Measurements from ENCODE around the gene ASB15.

ASB15 gene

DNA sequence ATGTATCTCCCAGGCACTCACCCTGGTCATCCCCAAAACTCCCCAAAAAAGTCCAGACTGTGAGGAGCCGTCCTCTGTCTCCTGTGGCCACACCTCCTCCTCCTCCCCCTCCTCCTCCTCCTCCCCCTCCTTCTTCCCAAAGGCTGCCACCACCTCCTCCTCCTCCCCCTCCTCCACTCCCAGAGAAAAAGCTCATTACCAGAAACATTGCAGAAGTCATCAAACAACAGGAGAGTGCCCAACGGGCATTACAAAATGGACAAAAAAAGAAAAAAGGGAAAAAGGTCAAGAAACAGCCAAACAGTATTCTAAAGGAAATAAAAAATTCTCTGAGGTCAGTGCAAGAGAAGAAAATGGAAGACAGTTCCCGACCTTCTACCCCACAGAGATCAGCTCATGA, 61.1 kb downstream of the ASB15 start:
- Histone ChIP-seq H3K36me3 (ENCODE audit: insufficient read depth, low read length) (no peaks in the 10 kb centered on the region), H3K79me2 (ENCODE audit: control insufficient read depth, insufficient read depth, low read length, unreplicated experiment) (no peaks in the 10 kb centered on the region), H3K27ac (ENCODE audit: low read depth, low read length) (no peak overlapping the region), H2AFZ (ENCODE audit: low read length, unreplicated experiment) (no peak overlapping the region), H3K27me3 (ENCODE audit: insufficient read depth, low read length) (peaks cover 9% of the 10 kb centered on the region; the same call in 1 of the 2 replicates), H3K4me1 (ENCODE audit: control insufficient read depth, insufficient read depth, low read length, unreplicated experiment) (no peaks in the 10 kb centered on the region), H3K4me3 (ENCODE audit: low read depth, low read length) (no peak overlapping the region)

DNA sequence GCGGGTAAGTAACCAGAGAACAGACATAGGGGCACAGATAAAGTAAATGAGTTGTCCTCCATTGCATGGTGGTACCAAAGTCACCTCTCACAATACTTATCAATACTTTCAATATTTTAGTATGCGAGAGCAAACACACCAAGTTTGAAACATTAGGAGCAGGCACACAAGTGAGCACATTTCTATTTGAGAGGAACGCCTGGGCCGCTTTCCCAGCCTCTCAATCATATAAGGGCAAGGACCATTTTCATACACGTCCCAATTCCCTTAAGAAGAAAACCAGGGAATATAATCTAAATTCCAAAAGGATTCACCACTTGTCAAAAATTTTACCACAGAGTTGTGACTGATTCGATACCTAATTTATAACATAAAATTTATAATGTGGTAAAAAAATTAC, 61.6 kb downstream of the ASB15 start:
- Histone ChIP-seq H3K36me3 (ENCODE audit: insufficient read depth, low read length) (no peaks in the 10 kb centered on the region), H3K27ac (ENCODE audit: low read depth, low read length) (no peak overlapping the region), H3K27me3 (ENCODE audit: insufficient read depth, low read length) (peaks cover 9% of the 10 kb centered on the region; the same call in 1 of the 2 replicates), H3K4me1 (ENCODE audit: control insufficient read depth, insufficient read depth, low read length, unreplicated experiment) (no peaks in the 10 kb centered on the region), H3K79me2 (ENCODE audit: control insufficient read depth, insufficient read depth, low read length, unreplicated experiment) (no peaks in the 10 kb centered on the region), H3K4me3 (ENCODE audit: low read depth, low read length) (no peak overlapping the region), H2AFZ (ENCODE audit: low read length, unreplicated experiment) (no peak overlapping the region)

DNA sequence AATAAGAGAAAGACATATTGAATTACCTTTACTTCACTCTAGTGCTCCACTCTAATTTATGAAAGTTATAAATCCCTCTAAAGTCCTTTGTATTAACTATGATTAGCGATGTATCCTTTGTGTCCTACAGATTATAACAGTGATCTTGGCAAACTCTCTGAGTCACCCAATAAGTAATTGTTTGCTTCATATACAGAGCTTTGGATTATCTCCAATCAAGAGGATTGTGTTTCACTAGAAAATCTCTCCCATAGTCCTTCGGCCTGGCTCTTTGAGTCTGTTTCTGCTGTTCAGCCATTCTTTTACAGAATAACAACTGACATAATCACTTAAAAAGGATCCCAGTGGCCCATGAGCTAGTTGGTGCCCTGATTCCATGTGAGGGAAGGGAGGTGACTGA, 63.5 kb downstream of the ASB15 start:
- Histone ChIP-seq H3K27me3 (ENCODE audit: insufficient read depth, low read length) (peaks cover 2% of the 10 kb centered on the region; the same call in 1 of the 2 replicates), H3K79me2 (ENCODE audit: control insufficient read depth, insufficient read depth, low read length, unreplicated experiment) (no peaks in the 10 kb centered on the region), H3K36me3 (ENCODE audit: insufficient read depth, low read length) (no peaks in the 10 kb centered on the region), H3K27ac (ENCODE audit: low read depth, low read length) (no peak overlapping the region), H3K4me1 (ENCODE audit: control insufficient read depth, insufficient read depth, low read length, unreplicated experiment) (no peaks in the 10 kb centered on the region), H2AFZ (ENCODE audit: low read length, unreplicated experiment) (no peak overlapping the region), H3K4me3 (ENCODE audit: low read depth, low read length) (no peak overlapping the region)

DNA sequence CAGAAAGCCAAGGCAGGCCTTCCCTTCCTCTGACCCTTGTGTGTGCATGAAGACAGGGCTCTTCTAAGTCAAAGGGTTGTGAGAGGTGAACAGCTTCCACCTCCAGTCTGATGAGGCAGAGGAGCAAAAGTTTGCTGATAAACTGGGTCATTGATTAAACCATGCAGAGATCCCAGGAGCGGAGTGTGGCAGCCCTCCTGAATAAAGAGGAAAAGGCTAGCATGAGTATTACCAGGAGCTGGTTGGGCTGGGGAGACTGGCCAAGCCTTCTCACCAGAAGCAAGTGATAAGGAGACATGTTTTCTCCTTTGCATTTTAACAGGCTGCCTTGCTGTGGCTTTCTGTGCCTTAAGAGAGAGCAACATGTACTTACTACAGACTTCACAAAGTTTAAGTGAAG, 64.3 kb downstream of the ASB15 start:
- Histone ChIP-seq H3K27me3 (ENCODE audit: insufficient read depth, low read length) (no peaks in the 10 kb centered on the region; the same call in 1 of the 2 replicates), H3K4me3 (ENCODE audit: low read depth, low read length) (no peak overlapping the region), H3K79me2 (ENCODE audit: control insufficient read depth, insufficient read depth, low read length, unreplicated experiment) (no peaks in the 10 kb centered on the region), H3K36me3 (ENCODE audit: insufficient read depth, low read length) (no peaks in the 10 kb centered on the region), H2AFZ (ENCODE audit: low read length, unreplicated experiment) (no peak overlapping the region), H3K27ac (ENCODE audit: low read depth, low read length) (no peak overlapping the region), H3K4me1 (ENCODE audit: control insufficient read depth, insufficient read depth, low read length, unreplicated experiment) (no peaks in the 10 kb centered on the region)

DNA sequence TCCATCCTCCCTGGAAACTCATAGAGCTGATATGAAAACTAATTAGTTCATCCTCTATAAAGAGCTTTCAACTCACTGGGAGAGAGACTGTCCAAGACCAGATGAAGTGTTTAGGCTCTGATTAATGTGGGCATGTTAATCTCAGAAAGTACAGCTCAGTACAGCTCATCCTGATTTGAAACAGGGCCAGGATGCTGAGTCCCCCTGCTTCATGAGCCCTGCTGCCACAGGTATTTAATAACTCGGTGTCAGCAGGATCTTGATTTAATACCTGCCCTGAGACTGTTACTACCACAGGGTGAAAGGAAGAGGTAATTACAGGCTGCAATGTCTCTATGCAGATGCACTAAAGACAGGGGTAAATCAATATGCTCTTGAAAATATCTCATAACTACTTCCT, 64.9 kb downstream of the ASB15 start:
- Histone ChIP-seq H2AFZ (ENCODE audit: low read length, unreplicated experiment) (no peak overlapping the region), H3K36me3 (ENCODE audit: insufficient read depth, low read length) (no peaks in the 10 kb centered on the region), H3K79me2 (ENCODE audit: control insufficient read depth, insufficient read depth, low read length, unreplicated experiment) (no peaks in the 10 kb centered on the region), H3K27ac (ENCODE audit: low read depth, low read length) (no peak overlapping the region), H3K4me3 (ENCODE audit: low read depth, low read length) (no peak overlapping the region), H3K4me1 (ENCODE audit: control insufficient read depth, insufficient read depth, low read length, unreplicated experiment) (no peaks in the 10 kb centered on the region), H3K27me3 (ENCODE audit: insufficient read depth, low read length) (no peaks in the 10 kb centered on the region)

DNA sequence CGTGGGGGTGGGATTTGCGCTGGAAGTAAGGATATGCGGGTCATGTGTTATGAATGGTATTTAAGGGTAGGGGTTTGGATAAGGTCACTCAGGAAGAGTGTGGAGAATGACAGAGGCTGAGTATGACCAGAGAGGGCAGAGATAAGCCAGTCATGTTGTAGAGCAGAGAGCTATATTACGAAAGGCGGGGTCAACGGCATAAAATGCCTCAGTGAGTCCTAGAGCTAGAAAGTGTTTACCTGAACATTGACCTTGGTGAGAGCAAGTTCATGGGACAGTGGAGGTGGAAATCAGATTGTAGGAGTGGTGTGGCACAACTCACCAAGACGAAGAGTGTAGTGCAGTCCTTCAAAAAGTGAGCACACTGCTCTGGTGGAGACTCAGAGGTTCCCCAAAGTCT, 67.9 kb downstream of the ASB15 start:
- no peaks in the 10 kb centered on the region for H3K79me2 ChIP-seq (ENCODE audit: control insufficient read depth, insufficient read depth, low read length, unreplicated experiment)
- no peak overlapping the region for H3K27ac ChIP-seq (ENCODE audit: low read depth, low read length)
- no peak overlapping the region for H2AFZ ChIP-seq (ENCODE audit: low read length, unreplicated experiment)
- H3K4me1 ChIP-seq (ENCODE audit: control insufficient read depth, insufficient read depth, low read length, unreplicated experiment): peaks cover 5% of the 10 kb centered on the region
- H3K27me3 ChIP-seq (ENCODE audit: insufficient read depth, low read length): no peaks in the 10 kb centered on the region
- H3K36me3 ChIP-seq (ENCODE audit: insufficient read depth, low read length): no peaks in the 10 kb centered on the region
- H3K4me3 ChIP-seq (ENCODE audit: low read depth, low read length): no peak overlapping the region

DNA sequence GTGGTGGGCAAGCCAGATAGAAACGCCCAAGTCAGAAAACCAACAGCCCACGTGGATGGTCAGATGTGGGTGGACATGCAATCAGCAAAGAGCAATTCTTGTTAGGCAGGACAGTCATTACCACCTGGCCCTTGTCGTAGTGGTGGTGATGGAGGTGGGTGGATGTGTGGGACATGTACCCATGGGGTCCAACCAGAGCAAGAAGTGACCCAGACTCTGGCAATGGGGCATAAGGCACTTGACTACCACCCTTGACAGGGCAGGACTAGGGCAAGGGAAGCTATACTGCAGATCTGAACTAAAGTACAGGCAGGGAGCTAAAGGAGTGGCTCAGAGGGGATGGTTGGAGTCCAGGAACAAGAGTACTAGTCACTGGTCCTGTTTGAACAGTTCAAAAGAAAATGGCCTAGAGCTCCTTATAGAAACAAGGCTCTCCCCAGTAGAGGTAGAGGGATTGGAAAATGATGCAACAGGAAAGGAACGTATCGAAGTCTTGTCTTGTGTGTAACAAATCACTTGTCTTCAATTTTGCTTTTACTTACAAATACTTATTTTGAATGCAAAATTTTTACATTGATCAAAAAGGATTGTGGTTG, 71.6 kb downstream of the ASB15 start:
- no peak overlapping the region for H2AFZ ChIP-seq (ENCODE audit: low read length, unreplicated experiment)
- H3K4me3 ChIP-seq (ENCODE audit: low read depth, low read length): no peak overlapping the region
- no peaks in the 10 kb centered on the region for H3K79me2 ChIP-seq (ENCODE audit: control insufficient read depth, insufficient read depth, low read length, unreplicated experiment)
- H3K27ac ChIP-seq (ENCODE audit: low read depth, low read length): no peak overlapping the region
- peaks cover 15% of the 10 kb centered on the region for H3K4me1 ChIP-seq (ENCODE audit: control insufficient read depth, insufficient read depth, low read length, unreplicated experiment)
- H3K36me3 ChIP-seq (ENCODE audit: insufficient read depth, low read length): no peaks in the 10 kb centered on the region
- no peaks in the 10 kb centered on the region for H3K27me3 ChIP-seq (ENCODE audit: insufficient read depth, low read length)

DNA sequence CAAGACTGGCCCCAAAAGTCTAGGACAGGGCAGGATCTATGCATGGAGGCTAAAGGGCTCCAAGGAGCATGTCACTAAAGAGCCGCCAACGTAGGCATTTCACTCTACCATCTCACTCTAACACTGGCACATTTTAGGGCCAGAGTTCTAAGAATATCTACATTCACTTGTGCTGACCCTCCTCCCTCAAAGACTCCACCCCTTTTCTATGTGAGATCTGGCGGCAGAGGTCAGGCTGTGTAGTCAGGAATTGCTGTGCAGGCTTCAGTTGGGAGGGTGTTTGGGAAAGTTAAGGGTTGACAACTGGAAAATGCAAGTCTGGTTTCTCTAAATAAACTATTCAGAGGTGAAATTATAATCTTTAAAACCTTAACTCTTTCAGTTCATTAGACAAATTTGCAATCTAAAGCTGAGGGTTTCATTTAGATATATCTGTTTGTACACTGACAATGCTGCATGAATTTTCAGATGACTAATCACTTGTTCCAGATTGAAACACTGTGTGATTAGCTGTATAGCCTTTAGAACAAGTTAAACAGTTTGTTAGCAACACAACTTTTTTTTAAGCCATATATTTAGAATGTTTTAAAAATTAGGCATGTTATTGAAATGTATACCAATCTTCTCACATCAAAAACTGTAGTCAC, 72.3 kb downstream of the ASB15 start:
- H3K4me3 ChIP-seq (ENCODE audit: low read depth, low read length): no peak overlapping the region
- no peaks in the 10 kb centered on the region for H3K79me2 ChIP-seq (ENCODE audit: control insufficient read depth, insufficient read depth, low read length, unreplicated experiment)
- no peak overlapping the region for H3K27ac ChIP-seq (ENCODE audit: low read depth, low read length)
- no peaks in the 10 kb centered on the region for H3K27me3 ChIP-seq (ENCODE audit: insufficient read depth, low read length)
- peaks cover 15% of the 10 kb centered on the region for H3K4me1 ChIP-seq (ENCODE audit: control insufficient read depth, insufficient read depth, low read length, unreplicated experiment)
- no peaks in the 10 kb centered on the region for H3K36me3 ChIP-seq (ENCODE audit: insufficient read depth, low read length)
- no peak overlapping the region for H2AFZ ChIP-seq (ENCODE audit: low read length, unreplicated experiment)

DNA sequence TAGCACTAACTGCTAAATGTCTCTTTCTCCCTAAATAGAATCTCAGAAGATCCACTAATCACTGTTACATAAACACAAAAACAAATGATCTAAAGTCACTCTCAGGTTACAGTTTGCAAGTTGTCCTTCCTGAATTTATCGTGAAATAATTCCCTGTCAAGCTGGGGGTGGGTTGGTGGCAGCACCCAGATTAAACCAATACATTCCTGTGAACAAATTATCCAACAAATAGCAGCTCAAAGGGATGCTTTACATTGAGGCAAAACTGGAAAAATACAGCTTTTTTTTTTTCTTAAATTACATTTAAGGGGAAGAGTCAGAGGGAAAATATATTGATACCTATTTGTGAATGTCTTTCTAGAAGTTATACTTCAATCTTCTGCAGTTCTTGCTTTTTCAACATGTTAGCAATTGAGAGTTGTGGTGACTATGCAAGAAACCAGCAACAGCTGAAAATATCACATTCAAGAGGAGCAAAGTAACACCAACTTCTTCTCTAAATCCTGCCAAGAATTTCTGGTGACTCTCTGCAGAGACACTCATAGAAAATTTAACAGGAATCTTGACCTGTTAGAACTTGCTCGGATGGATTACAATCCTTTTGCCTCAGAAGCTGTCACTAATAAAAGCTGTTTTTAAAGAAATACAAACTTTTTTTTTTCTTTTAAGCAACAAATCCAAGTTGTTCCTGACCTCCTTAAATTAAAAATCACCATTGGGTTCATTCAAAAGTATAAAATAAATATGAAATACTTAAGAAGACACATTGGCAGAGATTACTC, 73.0 kb downstream of the ASB15 start:
- Histone ChIP-seq H3K36me3 (ENCODE audit: insufficient read depth, low read length) (no peaks in the 10 kb centered on the region), H2AFZ (ENCODE audit: low read length, unreplicated experiment) (no peak overlapping the region), H3K27me3 (ENCODE audit: insufficient read depth, low read length) (no peaks in the 10 kb centered on the region), H3K27ac (ENCODE audit: low read depth, low read length) (no peak overlapping the region), H3K4me3 (ENCODE audit: low read depth, low read length) (no peak overlapping the region), H3K79me2 (ENCODE audit: control insufficient read depth, insufficient read depth, low read length, unreplicated experiment) (no peaks in the 10 kb centered on the region), H3K4me1 (ENCODE audit: control insufficient read depth, insufficient read depth, low read length, unreplicated experiment) (peaks cover 15% of the 10 kb centered on the region)

DNA sequence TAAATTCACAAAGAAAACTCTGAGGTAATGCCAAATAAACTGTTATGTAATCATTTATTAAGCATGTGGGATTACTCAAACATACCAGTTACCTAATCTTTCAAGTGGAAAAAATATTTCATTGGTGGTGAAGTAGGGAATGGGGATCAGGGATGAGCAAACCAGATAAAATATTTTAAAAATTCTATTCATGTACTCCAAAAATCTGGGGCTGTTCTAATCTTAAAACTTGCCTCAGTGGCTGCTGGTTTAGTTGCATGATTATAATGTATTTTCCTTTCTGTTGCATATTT, 73.5 kb downstream of the ASB15 start:
- Histone ChIP-seq H2AFZ (ENCODE audit: low read length, unreplicated experiment) (no peak overlapping the region), H3K27me3 (ENCODE audit: insufficient read depth, low read length) (no peaks in the 10 kb centered on the region), H3K4me3 (ENCODE audit: low read depth, low read length) (no peak overlapping the region), H3K4me1 (ENCODE audit: control insufficient read depth, insufficient read depth, low read length, unreplicated experiment) (peaks cover 15% of the 10 kb centered on the region), H3K27ac (ENCODE audit: low read depth, low read length) (no peak overlapping the region), H3K36me3 (ENCODE audit: insufficient read depth, low read length) (no peaks in the 10 kb centered on the region), H3K79me2 (ENCODE audit: control insufficient read depth, insufficient read depth, low read length, unreplicated experiment) (no peaks in the 10 kb centered on the region)

Measured in ACC112 (cell line).